ENCODE data around the gene AGBL4.
"Not testable (repeated sequence)": the region's sequence is repeated elsewhere in the genome, so short reads cannot be mapped to it uniquely, and the experiment has no call there.

Gene AGBL4

GRCh38 chr1:49339043-49339442 lies 684.7 kb downstream of the AGBL4 start:
- Histone ChIP-seq H3K9me3 (ENCODE audit: control insufficient read depth, insufficient read depth, low read length) (no peaks in the 10 kb centered on the region), H3K4me1 (ENCODE audit: insufficient read depth, low read length) (peaks cover 3% of the 10 kb centered on the region; the same call in 1 of the 2 replicates), H3K36me3 (ENCODE audit: insufficient read depth, low read length) (no peaks in the 10 kb centered on the region), H3K9ac (ENCODE audit: low read depth, low read length) (no peak overlapping the region)

GRCh38 chr1:49337251-49337650 lies 686.5 kb downstream of the AGBL4 start:
- H3K9me3 ChIP-seq (ENCODE audit: control insufficient read depth, insufficient read depth, low read length), result no peaks in the 10 kb centered on the region

GRCh38 chr1:49333906-49334305 lies 689.8 kb downstream of the AGBL4 start:
- Histone ChIP-seq H3K9ac (ENCODE audit: low read depth, low read length) (no peak overlapping the region), H3K36me3 (ENCODE audit: insufficient read depth, low read length) (no peaks in the 10 kb centered on the region), H3K9me3 (ENCODE audit: control insufficient read depth, insufficient read depth, low read length) (no peaks in the 10 kb centered on the region), H3K4me1 (ENCODE audit: insufficient read depth, low read length) (no peaks in the 10 kb centered on the region; the same call in 1 of the 2 replicates)

More at GRCh38 chr1:49337251-49337650, 686.5 kb downstream of the AGBL4 start:
- no peak overlapping the region for H3K9ac ChIP-seq (ENCODE audit: low read depth, low read length)
- H3K36me3 ChIP-seq (ENCODE audit: insufficient read depth, low read length), result no peaks in the 10 kb centered on the region
- H3K4me1 ChIP-seq (ENCODE audit: insufficient read depth, low read length), result peaks cover 3% of the 10 kb centered on the region; the same call in 1 of the 2 replicates

- H3K4me1 ChIP-seq (ENCODE audit: insufficient read depth, low read length), result no peaks in the 10 kb centered on the region; the same call in 1 of the 2 replicates
- H3K9me3 ChIP-seq (ENCODE audit: control insufficient read depth, insufficient read depth, low read length), result no peaks in the 10 kb centered on the region
- no peak overlapping the region for H3K9ac ChIP-seq (ENCODE audit: low read depth, low read length)
- H3K36me3 ChIP-seq (ENCODE audit: insufficient read depth, low read length), result no peaks in the 10 kb centered on the region
Measured at GRCh38 chr1:49331066-49331852, 692.5 kb downstream of the AGBL4 start.

GRCh38 chr1:49323925-49324540 lies 699.7 kb downstream of the AGBL4 start:
- H3K4me1 ChIP-seq (ENCODE audit: insufficient read depth, low read length), result no peaks in the 10 kb centered on the region
- H3K36me3 ChIP-seq (ENCODE audit: insufficient read depth, low read length), result no peaks in the 10 kb centered on the region
- H3K9ac ChIP-seq (ENCODE audit: low read depth, low read length), result no peak overlapping the region
- H3K9me3 ChIP-seq (ENCODE audit: control insufficient read depth, insufficient read depth, low read length), result no peaks in the 10 kb centered on the region

GRCh38 chr1:49320493-49320892 lies 703.3 kb downstream of the AGBL4 start:
- H3K9ac ChIP-seq (ENCODE audit: low read depth, low read length); H3K9me3 ChIP-seq (ENCODE audit: control insufficient read depth, insufficient read depth, low read length); H3K4me1 ChIP-seq (ENCODE audit: insufficient read depth, low read length); H3K36me3 ChIP-seq (ENCODE audit: insufficient read depth, low read length): not testable (repeated sequence)

GRCh38 chr1:49319426-49319963 lies 704.3 kb downstream of the AGBL4 start:
- Histone ChIP-seq H3K9ac (ENCODE audit: low read depth, low read length) (no peak overlapping the region), H3K9me3 (ENCODE audit: control insufficient read depth, insufficient read depth, low read length) (no peaks in the 10 kb centered on the region), H3K36me3 (ENCODE audit: insufficient read depth, low read length) (no peaks in the 10 kb centered on the region), H3K4me1 (ENCODE audit: insufficient read depth, low read length) (no peaks in the 10 kb centered on the region)

- Histone ChIP-seq H3K9ac (ENCODE audit: low read depth, low read length) (no peak overlapping the region), H3K9me3 (ENCODE audit: control insufficient read depth, insufficient read depth, low read length) (no peaks in the 10 kb centered on the region), H3K36me3 (ENCODE audit: insufficient read depth, low read length) (no peaks in the 10 kb centered on the region), H3K4me1 (ENCODE audit: insufficient read depth, low read length) (no peaks in the 10 kb centered on the region)
Measured at GRCh38 chr1:49318218-49318617, 705.5 kb downstream of the AGBL4 start.

- Histone ChIP-seq H3K9me3 (ENCODE audit: control insufficient read depth, insufficient read depth, low read length) (no peaks in the 10 kb centered on the region), H3K4me1 (ENCODE audit: insufficient read depth, low read length) (no peaks in the 10 kb centered on the region), H3K36me3 (ENCODE audit: insufficient read depth, low read length) (no peaks in the 10 kb centered on the region), H3K9ac (ENCODE audit: low read depth, low read length) (no peak overlapping the region)
Measured at GRCh38 chr1:49307457-49307856, 716.3 kb downstream of the AGBL4 start.

GRCh38 chr1:49306507-49307070 lies 717.2 kb downstream of the AGBL4 start:
- Histone ChIP-seq H3K9me3 (ENCODE audit: control insufficient read depth, insufficient read depth, low read length) (no peaks in the 10 kb centered on the region), H3K36me3 (ENCODE audit: insufficient read depth, low read length) (no peaks in the 10 kb centered on the region), H3K9ac (ENCODE audit: low read depth, low read length) (no peak overlapping the region), H3K4me1 (ENCODE audit: insufficient read depth, low read length) (no peaks in the 10 kb centered on the region)

- not testable (repeated sequence) for H3K36me3 ChIP-seq (ENCODE audit: insufficient read depth, low read length); H3K9ac ChIP-seq (ENCODE audit: low read depth, low read length); H3K4me1 ChIP-seq (ENCODE audit: insufficient read depth, low read length); H3K9me3 ChIP-seq (ENCODE audit: control insufficient read depth, insufficient read depth, low read length)
Measured at GRCh38 chr1:49302400-49302799, 721.4 kb downstream of the AGBL4 start.

- Histone ChIP-seq H3K9ac (ENCODE audit: low read depth, low read length) (no peak overlapping the region), H3K36me3 (ENCODE audit: insufficient read depth, low read length) (no peaks in the 10 kb centered on the region), H3K4me1 (ENCODE audit: insufficient read depth, low read length) (peaks cover 4% of the 10 kb centered on the region), H3K9me3 (ENCODE audit: control insufficient read depth, insufficient read depth, low read length) (no peaks in the 10 kb centered on the region)
Measured at GRCh38 chr1:49298304-49298703, 725.5 kb downstream of the AGBL4 start.

- Histone ChIP-seq H3K36me3 (ENCODE audit: insufficient read depth, low read length) (no peaks in the 10 kb centered on the region), H3K4me1 (ENCODE audit: insufficient read depth, low read length) (peaks cover 4% of the 10 kb centered on the region), H3K9me3 (ENCODE audit: control insufficient read depth, insufficient read depth, low read length) (peaks cover 2% of the 10 kb centered on the region; the same call in 1 of the 2 replicates), H3K9ac (ENCODE audit: low read depth, low read length) (no peak overlapping the region)
Measured at GRCh38 chr1:49297783-49298182, 726.0 kb downstream of the AGBL4 start.

- H3K9me3 ChIP-seq (ENCODE audit: control insufficient read depth, insufficient read depth, low read length), result peaks cover 13% of the 10 kb centered on the region
- H3K4me1 ChIP-seq (ENCODE audit: insufficient read depth, low read length), result peaks cover 4% of the 10 kb centered on the region
- H3K9ac ChIP-seq (ENCODE audit: low read depth, low read length), result no peak overlapping the region
- no peaks in the 10 kb centered on the region for H3K36me3 ChIP-seq (ENCODE audit: insufficient read depth, low read length)
Measured at GRCh38 chr1:49294539-49294938, 729.2 kb downstream of the AGBL4 start.

Measured in ES-I3 (cell line).